SK-N-SH (cell line): ENCODE data around the gene ASIC3. TPM values are rescaled to one million over a fixed set of nuclear protein-coding genes. Genes with fewer than 3 reads are reported as not detected.

Experiments
- CTCF ChIA-PET: fragments of 300-600, 350-600 bp; formaldehyde crosslinking; extraction: SDS; loops from one replicate; lab custom pipeline; 2021; lab: Yijun Ruan, JAX
- POLR2A ChIA-PET: fragments of 350-600 bp; sonication (Branson Sonifier 250); formaldehyde crosslinking; extraction: SDS; loops from one replicate; lab custom pipeline; 2020; ENCODE audit warnings: antibody characterized with exemption, inconsistent platforms; lab: Yijun Ruan, JAX
- DNase-seq: peaks from one replicate; pipeline ENCODE4 v3.0.0; 2012
- H2AFZ ChIP-seq: fragments of 200-600 bp; sonication (generic); 2 replicates; pipeline ENCODE4 v1.8.1; 2016; ENCODE audit warnings: antibody characterized with exemption, mild to moderate bottlenecking, low read depth
- H3F3A ChIP-seq: fragments of 200-600 bp; sonication (generic); replicated peaks from 2 replicates; pipeline ENCODE3; 2016; ENCODE audit warnings: antibody characterized with exemption, mild to moderate bottlenecking; ENCODE audit not compliant: insufficient read depth
- H3K27ac ChIP-seq, 2 experiments: fragments of 200-500 bp in 1 of 2; fragments of 200-600 bp in 1 of 2; sonication (Bioruptor generic) in 1 of 2; sonication (generic), shearing (Covaris generic) in 1 of 2; 2 replicates each; pipeline versions ENCODE4 v1.5.1 to v1.6.1; 2014 to 2016; ENCODE audit warnings: low read depth in 2 of 2, inconsistent platforms in 1 of 2, low read length in 1 of 2, mild to moderate bottlenecking in 1 of 2, mixed read lengths in 1 of 2
- H3K27me3 ChIP-seq: fragments of 200-600 bp; sonication (generic), shearing (Covaris generic); 2 replicates; pipeline ENCODE4 v1.6.1; 2016; ENCODE audit warnings: mixed run types; ENCODE audit not compliant: insufficient read depth
- H3K36me3 ChIP-seq, 2 experiments: fragments of 200-500 bp in 1 of 2; fragments of 200-600 bp in 1 of 2; sonication (Bioruptor generic) in 1 of 2; sonication (generic) in 1 of 2; replicated peaks in 1 of 2; 2 replicates each; pipeline versions ENCODE3 to v1.5.1; 2014 to 2016; ENCODE audit warnings: low read length in 1 of 2, mild to moderate bottlenecking in 1 of 2; ENCODE audit not compliant: insufficient read depth in 2 of 2, control insufficient read depth in 1 of 2
- H3K4me1 ChIP-seq, 2 experiments: fragments of 200-500 bp in 1 of 2; fragments of 200-600 bp in 1 of 2; sonication (Bioruptor generic) in 1 of 2; sonication (generic), shearing (Covaris generic) in 1 of 2; 2 replicates each; pipeline versions ENCODE4 v1.5.1 to v1.6.1; 2014 to 2016; ENCODE audit warnings: low read depth in 1 of 2, low read length in 1 of 2, mixed run types in 1 of 2; ENCODE audit not compliant: insufficient read depth in 2 of 2, control insufficient read depth in 1 of 2
- H3K4me2 ChIP-seq: fragments of 200-600 bp; sonication (generic), shearing (Covaris generic); 2 replicates; pipeline ENCODE4 v1.6.1; 2017; ENCODE audit warnings: mixed run types
- H3K4me3 ChIP-seq, 2 experiments: fragments of 200-500 bp in 1 of 2; fragments of 200-600 bp in 1 of 2; sonication (Bioruptor generic) in 1 of 2; sonication (generic), shearing (Covaris generic) in 1 of 2; 2 replicates each; pipeline versions ENCODE4 v1.5.1 to v1.8.1; 2014 to 2016; ENCODE audit warnings: low read depth in 2 of 2, inconsistent platforms in 1 of 2, low read length in 1 of 2, mild to moderate bottlenecking in 1 of 2, mixed read lengths in 1 of 2, moderate library complexity in 1 of 2
- H3K79me2 ChIP-seq: fragments of 200-600 bp; sonication (generic); 2 replicates; pipeline ENCODE4 v1.8.1; 2017; ENCODE audit warnings: mild to moderate bottlenecking; ENCODE audit not compliant: insufficient read depth
- H3K9ac ChIP-seq: fragments of 200-600 bp; sonication (generic); 2 replicates; pipeline ENCODE4 v1.6.1; 2017; ENCODE audit warnings: mixed run types
- H3K9me2 ChIP-seq: fragments of 200-600 bp; sonication (generic); 2 replicates; pipeline ENCODE4 v1.6.1; 2017; ENCODE audit warnings: mixed run types
- H3K9me3 ChIP-seq: fragments of 200-600 bp; sonication (generic); 2 replicates; pipeline ENCODE4 v1.6.1; 2017; ENCODE audit warnings: mixed run types, mild to moderate bottlenecking, moderate library complexity
- H4K20me1 ChIP-seq: fragments of 200-600 bp; sonication (generic); 2 replicates; pipeline ENCODE4 v1.6.1; 2017; ENCODE audit warnings: mild to moderate bottlenecking, mixed run types; ENCODE audit not compliant: insufficient read depth
- CHD2 ChIP-seq: fragments of 150-350 bp; IDR thresholded peaks from 2 replicates; pipeline ENCODE4 v1.6.1; 2018; ENCODE audit warnings: low read length; ENCODE audit not compliant: partially characterized antibody
- ELF1 ChIP-seq: IDR thresholded peaks from 2 replicates; pipeline ENCODE4 v1.4.0; 2012
- EP300 ChIP-seq, 2 experiments: IDR thresholded peaks; 2 replicates each; pipeline versions ENCODE4 v1.4.0 to v1.6.1; 2012; ENCODE audit warnings: borderline replicate concordance in 1 of 2, low read depth in 1 of 2, low read length in 1 of 2
- FOSL2 ChIP-seq: IDR thresholded peaks from 2 replicates; pipeline ENCODE4 v1.4.0; 2012; ENCODE audit warnings: low read depth, mild to moderate bottlenecking, moderate library complexity, borderline replicate concordance
- FOXJ3 ChIP-seq: sonication (generic); formaldehyde crosslinking; IDR thresholded peaks from 2 replicates; pipeline ENCODE4 v1.5.1; 2020; ENCODE audit warnings: mild to moderate bottlenecking, missing genetic modification reagents
- GATA2 ChIP-seq: sonication (generic); formaldehyde crosslinking; IDR thresholded peaks from 2 replicates; pipeline ENCODE4 v1.5.0; 2020; ENCODE audit warnings: mild to moderate bottlenecking, missing genetic modification reagents
- MXI1 ChIP-seq: IDR thresholded peaks from 2 replicates; pipeline ENCODE4 v1.6.1; 2012; ENCODE audit warnings: mild to moderate bottlenecking, low read depth, low read length, improper control_type of control experiment
- POLR2AphosphoS5 ChIP-seq: IDR thresholded peaks from 2 replicates; pipeline ENCODE4 v1.6.1; 2012; ENCODE audit warnings: low read depth, low read length
- RAD21 ChIP-seq: IDR thresholded peaks from 2 replicates; pipeline ENCODE4 v1.6.1; 2012; ENCODE audit warnings: mild to moderate bottlenecking, low read length
- RFX5 ChIP-seq: IDR thresholded peaks from 2 replicates; pipeline ENCODE4 v1.6.1; 2012; ENCODE audit warnings: mild to moderate bottlenecking, improper control_type of control experiment, low read length
- SIN3A ChIP-seq: IDR thresholded peaks from 2 replicates; pipeline ENCODE4 v1.6.1; 2012; ENCODE audit warnings: low read depth, mild to moderate bottlenecking, low read length, moderate library complexity, borderline replicate concordance
- TCF12 ChIP-seq: IDR thresholded peaks from 2 replicates; pipeline ENCODE4 v1.4.0; 2012
- WGBS: methylation state at CpG from one replicate; pipeline ENCODE4 v1.1.6; 2017; ENCODE audit warnings: low lambda C conversion rate; 5-methylcytosine and 5-hydroxymethylcytosine counted together
- polyA plus RNA-seq, 3 experiments: library from polyadenylated mRNA; depleted of rRNA; stranded (reverse); fragments of >200 nt; gene quantifications; 2 replicates each; pipeline ENCODE4 v1.2.3, GENCODE V29; 2012
- TF ChIP-seq, protein P1 (sequence below): fragments of 150-350 bp; IDR thresholded peaks from 2 replicates; pipeline ENCODE4 v1.6.1; 2017; ENCODE audit warnings: antibody characterized with exemption, low read length, low read depth, borderline replicate concordance
- TF ChIP-seq, protein P2 (sequence below): IDR thresholded peaks from 2 replicates; pipeline ENCODE4 v1.4.0; 2012; ENCODE audit warnings: low read depth
- TF ChIP-seq, protein P3 (sequence below): IDR thresholded peaks from 2 replicates; pipeline ENCODE4; 2012

ASIC3 gene
- polyA plus RNA-seq, 1 of the 3 experiments (the other 2 are of a cell fraction) = 4.5 TPM

DNA sequence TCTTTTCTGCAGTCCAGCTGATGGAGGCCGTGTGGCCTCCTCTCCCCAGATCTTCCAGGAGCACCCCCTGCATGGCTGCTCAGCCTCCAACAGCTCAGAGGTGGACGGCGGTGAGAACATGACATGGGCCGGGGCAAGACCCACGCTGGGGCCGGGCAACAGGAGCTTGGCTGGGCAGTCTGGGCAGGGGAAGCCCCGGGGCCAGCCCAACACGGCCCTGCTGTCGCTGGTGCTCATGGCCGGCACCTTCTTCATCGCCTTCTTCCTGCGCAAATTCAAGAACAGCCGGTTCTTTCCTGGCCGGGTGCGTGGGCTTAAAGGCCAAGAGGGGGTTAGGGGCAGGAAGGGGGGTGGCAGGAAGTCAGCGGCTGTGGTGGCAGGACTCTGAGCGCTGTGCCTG is 25.7 kb downstream of the ASIC3 start:
- H3K9me3 ChIP-seq = no peaks in the 10 kb centered on the region
- H4K20me1 ChIP-seq = no peaks in the 10 kb centered on the region; the same call in 1 of the 2 replicates
- no peaks in the 10 kb centered on the region for H3K9me2 ChIP-seq
- H3K4me3 ChIP-seq = no peak overlapping the region
- H3K4me1 ChIP-seq = peaks cover 4% of the 10 kb centered on the region in 2 experiments
- H3K27ac ChIP-seq = no peak overlapping the region
- H3K9ac ChIP-seq = no peak overlapping the region
- POLR2A ChIA-PET = no interaction called here
- TF ChIP-seq RAD21 = no peak
- no peak for TF ChIP-seq RFX5
- TF ChIP-seq, protein P1, sequence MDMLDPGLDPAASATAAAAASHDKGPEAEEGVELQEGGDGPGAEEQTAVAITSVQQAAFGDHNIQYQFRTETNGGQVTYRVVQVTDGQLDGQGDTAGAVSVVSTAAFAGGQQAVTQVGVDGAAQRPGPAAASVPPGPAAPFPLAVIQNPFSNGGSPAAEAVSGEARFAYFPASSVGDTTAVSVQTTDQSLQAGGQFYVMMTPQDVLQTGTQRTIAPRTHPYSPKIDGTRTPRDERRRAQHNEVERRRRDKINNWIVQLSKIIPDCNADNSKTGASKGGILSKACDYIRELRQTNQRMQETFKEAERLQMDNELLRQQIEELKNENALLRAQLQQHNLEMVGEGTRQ = no peak
- TF ChIP-seq MXI1 = no peak
- TF ChIP-seq TCF12 = no peak
- no peak for TF ChIP-seq FOSL2
- no peak for TF ChIP-seq SIN3A
- no peak overlapping the region for H3K4me2 ChIP-seq
- peaks cover 20% of the 10 kb centered on the region for H3K79me2 ChIP-seq
- H2AFZ ChIP-seq = no peak overlapping the region
- WGBS = 98% methylated on average over 16 of the region's 17 CpGs
- peaks cover 43 to 88% of the 10 kb centered on the region in 2 experiments for H3K36me3 ChIP-seq
- CTCF ChIA-PET = interaction anchor here (1.3 to 12.2 kb wide), 2 partner anchors 15 to 37 kb away, joined by 3 to 77 read pairs; partner anchors contain the start of genes CDK5 and SLC4A2
- DNase-seq = no peak
- peaks cover 48% of the 10 kb centered on the region for H3F3A ChIP-seq
- H3K27me3 ChIP-seq = no peaks in the 10 kb centered on the region

DNA sequence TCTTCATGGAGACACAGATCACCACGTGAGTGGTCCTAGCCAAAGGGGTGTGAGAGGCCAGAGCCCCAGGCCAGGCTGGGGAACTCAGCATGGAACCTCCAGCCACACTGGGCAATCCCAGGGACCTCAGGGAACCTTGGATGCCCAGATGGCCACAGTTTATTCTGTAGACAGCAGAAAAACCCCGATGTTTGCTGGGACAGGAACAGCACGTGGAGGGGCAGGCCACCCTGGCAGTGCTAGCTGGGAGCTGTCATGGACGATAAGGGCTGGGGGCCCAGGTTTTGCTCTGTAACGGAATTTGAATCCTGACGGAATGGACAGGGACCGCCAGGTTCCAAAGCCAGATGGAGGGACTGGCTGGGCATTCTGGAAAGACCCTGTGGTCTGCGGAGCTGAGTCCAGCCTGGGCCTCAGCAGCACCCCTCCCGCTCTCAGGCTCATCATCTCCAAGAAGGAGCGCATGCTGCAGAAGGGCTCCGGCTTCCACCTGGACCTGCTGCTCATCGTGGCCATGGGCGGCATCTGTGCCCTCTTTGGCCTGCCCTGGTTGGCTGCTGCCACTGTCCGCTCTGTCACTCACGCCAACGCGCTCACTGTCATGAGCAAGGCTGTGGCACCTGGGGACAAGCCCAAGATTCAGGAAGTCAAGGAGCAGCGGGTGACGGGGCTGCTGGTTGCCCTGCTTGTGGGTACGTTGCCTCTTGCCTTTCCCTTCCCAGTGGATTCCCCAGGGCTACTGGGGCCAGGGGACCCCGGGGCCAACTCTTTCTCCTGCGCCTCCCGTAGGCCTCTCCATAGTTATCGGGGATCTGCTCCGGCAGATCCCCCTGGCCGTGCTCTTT is 26.7 kb downstream of the ASIC3 start:
- peaks cover 10 to 14% of the 10 kb centered on the region in 2 experiments for H3K4me1 ChIP-seq
- H3K27me3 ChIP-seq = no peaks in the 10 kb centered on the region
- no peaks in the 10 kb centered on the region for H3K9me3 ChIP-seq
- no peak for TF ChIP-seq GATA2 (CRISPR knock-in tag)
- no peak for TF ChIP-seq SIN3A
- no peak for TF ChIP-seq EP300 (IDR thresholded peaks at IDR 0.05; ENCODE audit: borderline replicate concordance in 1 of 2, low read depth in 1 of 2, low read length in 1 of 2)
- no peak for TF ChIP-seq CHD2
- TF ChIP-seq ELF1 = no peak
- no peak for TF ChIP-seq FOXJ3
- TF ChIP-seq, protein P2, sequence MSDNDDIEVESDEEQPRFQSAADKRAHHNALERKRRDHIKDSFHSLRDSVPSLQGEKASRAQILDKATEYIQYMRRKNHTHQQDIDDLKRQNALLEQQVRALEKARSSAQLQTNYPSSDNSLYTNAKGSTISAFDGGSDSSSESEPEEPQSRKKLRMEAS = no peak
- TF ChIP-seq, protein P3, sequence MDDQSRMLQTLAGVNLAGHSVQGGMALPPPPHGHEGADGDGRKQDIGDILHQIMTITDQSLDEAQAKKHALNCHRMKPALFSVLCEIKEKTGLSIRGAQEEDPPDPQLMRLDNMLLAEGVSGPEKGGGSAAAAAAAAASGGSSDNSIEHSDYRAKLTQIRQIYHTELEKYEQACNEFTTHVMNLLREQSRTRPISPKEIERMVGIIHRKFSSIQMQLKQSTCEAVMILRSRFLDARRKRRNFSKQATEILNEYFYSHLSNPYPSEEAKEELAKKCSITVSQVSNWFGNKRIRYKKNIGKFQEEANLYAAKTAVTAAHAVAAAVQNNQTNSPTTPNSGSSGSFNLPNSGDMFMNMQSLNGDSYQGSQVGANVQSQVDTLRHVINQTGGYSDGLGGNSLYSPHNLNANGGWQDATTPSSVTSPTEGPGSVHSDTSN = no peak
- TF ChIP-seq POLR2AphosphoS5 = no peak
- H3F3A ChIP-seq = peaks cover 48% of the 10 kb centered on the region
- peaks cover 40 to 82% of the 10 kb centered on the region in 2 experiments for H3K36me3 ChIP-seq
- peaks cover 26% of the 10 kb centered on the region for H3K79me2 ChIP-seq
- DNase-seq = no peak
- no peak overlapping the region for H3K27ac ChIP-seq
- H3K9ac ChIP-seq = no peak overlapping the region
- ChIA-PET POLR2A (interaction anchor here (1.3 to 1.5 kb wide), 2 partner anchors 8 to 47 kb away, joined by 4 to 5 read pairs; partner anchors contain the start of gene ABCB8), CTCF (interaction anchor here (0.6 to 21.3 kb wide), 5 partner anchors 11 to 678 kb away, joined by 3 to 474 read pairs (median 3); partner anchors contain the start of genes CDK5 and SLC4A2)
- no peak overlapping the region for H3K4me3 ChIP-seq
- no peaks in the 10 kb centered on the region for H3K9me2 ChIP-seq
- no peak overlapping the region for H2AFZ ChIP-seq
- H4K20me1 ChIP-seq = no peaks in the 10 kb centered on the region; the same call in 1 of the 2 replicates
- H3K4me2 ChIP-seq = no peak overlapping the region
- 94% methylated on average over 26 of the region's 26 CpGs for WGBS
